Kidney (tissue), 14 donors: Measurements from ENCODE around the gene CEMP1. TPM values are rescaled to one million over a fixed set of nuclear protein-coding genes. Genes with fewer than 3 reads are reported as not detected.

Experiments
- DNase-seq, 5 donors: peaks; one replicate each; pipeline ENCODE4 v3.0.0-alpha.2; 2013 to 2020
- FAIRE-seq: peaks from 2 replicates; lab custom pipeline; 2012; peaks lifted over from hg19 to GRCh38; lab: Jason Lieb, UNC
- H3K27ac ChIP-seq, 2 donors: one replicate each; pipeline ENCODE4 v1.7.0; 2013; ENCODE audit warnings: low read depth in 2 of 2, low read length in 2 of 2, inconsistent platforms in 1 of 2
- H3K27me3 ChIP-seq: one replicate; pipeline ENCODE4 v1.7.1; 2013; ENCODE audit warnings: low read length, inconsistent platforms; ENCODE audit not compliant: control insufficient read depth, insufficient read depth
- H3K36me3 ChIP-seq, 3 donors: one replicate each; pipeline versions ENCODE4 v1.7.0 to v1.7.1; 2013; ENCODE audit warnings: low read length in 3 of 3, control low read depth in 1 of 3, inconsistent platforms in 1 of 3; ENCODE audit not compliant: insufficient read depth in 3 of 3, control insufficient read depth in 2 of 3
- H3K4me1 ChIP-seq, 3 donors: one replicate each; pipeline versions ENCODE4 v1.7.0 to v1.7.1; 2013; ENCODE audit warnings: low read length in 3 of 3, inconsistent platforms in 1 of 3, low read depth in 1 of 3; ENCODE audit not compliant: control insufficient read depth in 2 of 3, insufficient read depth in 2 of 3
- H3K4me3 ChIP-seq, 3 donors: one replicate each; pipeline versions ENCODE4 v1.7.0 to v1.8.1; 2013; ENCODE audit warnings: low read length in 3 of 3, control low read depth in 1 of 3, inconsistent platforms in 1 of 3
- H3K9ac ChIP-seq, 3 donors: one replicate each; pipeline versions ENCODE4 v1.7.0 to v1.7.1; 2013; ENCODE audit warnings: low read length in 3 of 3, control low read depth in 1 of 3, inconsistent platforms in 1 of 3
- H3K9me3 ChIP-seq, 3 donors: one replicate each; pipeline versions ENCODE4 v1.7.0 to v1.7.1; 2013; ENCODE audit warnings: low read length in 3 of 3, control low read depth in 1 of 3, inconsistent platforms in 1 of 3; ENCODE audit not compliant: control insufficient read depth in 2 of 3, insufficient read depth in 1 of 3
- CTCF ChIP-seq: IDR thresholded peaks from 3 replicates; pipeline ENCODE4 v1.5.1; 2012; ENCODE audit warnings: mild to moderate bottlenecking, moderate library complexity, borderline replicate concordance; ENCODE audit not compliant: insufficient read depth; ENCODE audit errors: extremely low read depth
- intact Hi-C: fragments of 100-400 bp; cut with DNase I; formaldehyde crosslinking; loops from one replicate; pipeline ENCODE4 v1.11.1; 2022
- polyA plus RNA-seq: library from polyadenylated mRNA; stranded (reverse); fragments of 350-450 nt; fragmentation: Illumina TruSeq; extraction: RNeasy Lipid Tissue Mini Kit (QIAGEN cat#74804); gene quantifications from one replicate; pipeline ENCODE4 v1.2.3, GENCODE V29; 2014; ENCODE audit warnings: low read depth, low replicate concordance; ENCODE audit not compliant: insufficient read depth
- total RNA-seq: library from RNA; stranded (reverse); fragmentation: NEBNext Ultra II Directional; extraction: Animal tissue kit (Norgen Biotek cat#: 25700); gene quantifications from one replicate; pipeline ENCODE4 v1.2.1, GENCODE V29; 2021
- donor health status: control.
- donor health status: control.
- donor health status: control.
- donor health status: control.
- donor health status: control.
- donor health status: DM: yes; HTN: yes; CAD: no.
- donor health status: Normal renal cell carcinoma (clear cell type).

CEMP1 gene
- total and polyA plus RNA-seq, 2 donors from 2014 or later = 0.54 TPM; not detected in 1

- Histone ChIP-seq H3K4me1 (peaks cover 0 to 12% (median 4%) of the 10 kb centered on the region in 3 donors), H3K9ac (peak overlapping the region; percentile 36 to 95 (median 82)), H3K36me3 (peaks cover 0 to 7% (median 3%) of the 10 kb centered on the region in 3 donors), H3K9me3 (no peaks in the 10 kb centered on the region), H3K4me3 (peak overlapping the region; percentile 64 to 76 (median 74)), H3K27me3 (no peaks in the 10 kb centered on the region), H3K27ac (peak overlapping the region; percentile 97 to 99)
- DNase-seq (peak; percentile 66 to 93 (median 81)), FAIRE-seq (no peak)
- TF ChIP-seq CTCF = no peak
- intact Hi-C loops = no loop called here
These were observed 1.4 kb upstream of the CEMP1 start for GRCh38 chr16:2532494-2533141.

DNA sequence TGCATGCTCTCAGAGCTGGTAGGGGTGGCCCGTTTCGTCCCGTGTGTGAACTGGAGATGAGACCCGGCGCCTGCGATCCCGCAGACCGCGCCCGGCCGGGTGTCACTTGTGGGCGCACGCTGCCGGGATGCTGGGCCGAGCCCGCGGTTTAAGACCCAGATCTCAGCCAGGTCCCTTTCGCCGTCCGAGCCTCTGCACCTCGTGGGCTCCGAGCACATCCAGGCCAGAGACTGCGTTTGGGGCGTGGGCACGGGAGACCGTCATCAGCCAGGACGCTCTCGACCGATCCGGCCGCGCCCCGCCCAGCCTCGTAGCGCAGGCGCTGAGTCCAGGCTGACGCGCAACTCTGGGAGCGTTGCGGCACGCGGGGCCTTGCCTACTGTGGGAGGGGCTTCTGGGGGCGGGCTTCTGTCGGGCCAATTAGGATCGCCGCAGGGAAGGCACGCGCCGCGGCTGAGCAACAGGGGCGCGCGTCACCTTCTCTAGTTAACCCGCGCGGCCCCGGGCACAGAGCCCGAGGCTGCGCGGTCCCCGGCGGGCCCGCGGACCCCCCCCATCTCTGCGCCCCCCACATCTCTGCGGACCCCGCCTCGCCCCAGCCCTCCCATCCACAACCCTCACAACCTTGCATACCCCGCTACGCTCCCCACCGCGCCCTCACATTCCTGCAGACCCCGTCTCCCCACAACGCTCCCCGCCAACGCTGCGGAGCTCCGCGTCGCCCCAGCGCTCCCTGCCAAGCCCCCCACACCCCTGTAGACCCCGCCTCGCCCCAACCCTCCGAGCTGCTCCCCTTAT is 687 bp upstream of the CEMP1 start:
- peak overlapping the region; percentile 97 to 99 for H3K27ac ChIP-seq
- peaks cover 0 to 10% (median 4%) of the 10 kb centered on the region in 3 donors for H3K4me1 ChIP-seq
- peak; percentile 97 to 100 (median 98) for DNase-seq
- no peak for TF ChIP-seq CTCF
- intact Hi-C loops = no loop called here
- peaks cover 0 to 7% (median 3%) of the 10 kb centered on the region in 3 donors for H3K36me3 ChIP-seq
- H3K9me3 ChIP-seq = no peaks in the 10 kb centered on the region
- FAIRE-seq = peak; percentile 38
- no peaks in the 10 kb centered on the region for H3K27me3 ChIP-seq
- H3K4me3 ChIP-seq = peak overlapping the region; percentile 64 to 76 (median 74)
- peak overlapping the region; percentile 36 to 95 (median 82) for H3K9ac ChIP-seq

DNA sequence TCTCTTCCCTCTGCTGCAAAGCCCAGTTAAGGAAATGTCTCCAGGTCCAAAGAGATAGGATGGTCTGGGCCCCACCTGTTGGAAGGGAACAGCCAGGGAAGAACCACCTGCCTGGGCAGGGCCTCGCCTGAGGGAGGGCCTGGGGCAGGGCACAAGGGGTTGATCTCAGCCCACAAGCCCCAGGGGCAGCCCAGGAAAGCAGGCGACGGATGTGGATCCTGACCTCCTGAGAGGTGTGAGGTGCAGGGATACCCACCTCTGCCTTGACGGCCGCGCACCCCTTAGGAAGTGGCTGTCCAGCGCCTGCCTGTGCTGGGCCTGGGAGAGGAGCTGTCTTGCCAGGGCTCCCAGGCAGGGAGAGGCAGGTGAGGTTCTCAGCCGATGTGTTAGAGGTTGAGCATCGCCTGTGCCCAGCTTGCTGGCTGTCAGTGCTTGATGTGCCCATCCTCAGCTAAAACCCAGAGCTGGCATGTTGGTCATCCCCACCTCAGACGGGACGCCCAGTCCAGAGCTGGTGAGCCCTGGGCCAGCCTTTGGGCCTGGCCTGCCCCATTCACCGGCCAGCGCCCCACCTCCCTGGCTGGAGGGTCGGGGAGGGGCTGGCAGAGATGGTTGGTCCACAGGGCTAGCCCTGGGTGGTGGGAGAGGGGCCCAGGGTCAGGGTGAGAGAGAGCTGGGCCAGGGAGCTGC is 434 bp downstream of the CEMP1 start:
- no peaks in the 10 kb centered on the region for H3K27me3 ChIP-seq
- H3K9me3 ChIP-seq = no peaks in the 10 kb centered on the region
- no peak for FAIRE-seq
- intact Hi-C loops = no loop called here
- DNase-seq = peak in 2 of 5 donors; percentile 51 to 84
- peaks cover 0 to 6% (median 4%) of the 10 kb centered on the region in 3 donors for H3K4me1 ChIP-seq
- H3K9ac ChIP-seq = no peak overlapping the region
- peak overlapping the region in 1 of 2 donors; percentile 99 for H3K27ac ChIP-seq
- H3K36me3 ChIP-seq = peaks cover 0 to 7% (median 6%) of the 10 kb centered on the region in 3 donors
- TF ChIP-seq CTCF = no peak
- H3K4me3 ChIP-seq = no peak overlapping the region
